Retinal pigment epithelial cell (primary cell): ENCODE results near the gene LRPPRC.
"Not testable (repeated sequence)": the region's sequence is repeated elsewhere in the genome, so short reads cannot be mapped to it uniquely, and the experiment has no call there.

Experiments used
- DNase-seq: peaks from one replicate; pipeline ENCODE4 v3.0.0-alpha.2; 2010; ENCODE audit warnings: low read depth
- H3K4me3 ChIP-seq: 2 replicates; pipeline ENCODE4 v1.5.1; 2011; ENCODE audit warnings: mild to moderate bottlenecking, low read length, control low read depth, moderate library complexity
- TF ChIP-seq, protein P1 (sequence below): conservative IDR thresholded peaks from 2 replicates; pipeline ENCODE4 v1.5.1; 2011; ENCODE audit warnings: low read depth, low read length, control low read depth, inconsistent platforms

LRPPRC gene

DNA sequence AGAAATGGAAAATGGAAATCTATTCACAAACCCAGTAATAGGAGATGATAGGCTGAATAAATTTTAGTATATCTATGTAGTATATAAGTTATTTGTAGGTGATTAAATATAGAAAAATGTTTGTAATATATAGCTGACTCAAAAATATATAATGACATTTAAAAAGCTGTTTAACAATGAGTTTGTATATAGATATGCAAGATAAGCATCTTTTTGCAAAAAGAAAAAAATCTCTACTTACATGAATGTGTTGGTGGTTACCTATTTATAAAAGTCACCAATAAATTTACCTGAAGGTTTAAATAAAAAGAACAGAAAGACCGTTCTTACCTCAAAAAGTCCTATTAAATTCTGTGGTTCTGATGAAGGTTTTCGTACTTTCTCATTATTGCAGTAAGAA is 71.3 kb downstream of the LRPPRC start:
- no peak for DNase-seq
- TF ChIP-seq, protein P1, sequence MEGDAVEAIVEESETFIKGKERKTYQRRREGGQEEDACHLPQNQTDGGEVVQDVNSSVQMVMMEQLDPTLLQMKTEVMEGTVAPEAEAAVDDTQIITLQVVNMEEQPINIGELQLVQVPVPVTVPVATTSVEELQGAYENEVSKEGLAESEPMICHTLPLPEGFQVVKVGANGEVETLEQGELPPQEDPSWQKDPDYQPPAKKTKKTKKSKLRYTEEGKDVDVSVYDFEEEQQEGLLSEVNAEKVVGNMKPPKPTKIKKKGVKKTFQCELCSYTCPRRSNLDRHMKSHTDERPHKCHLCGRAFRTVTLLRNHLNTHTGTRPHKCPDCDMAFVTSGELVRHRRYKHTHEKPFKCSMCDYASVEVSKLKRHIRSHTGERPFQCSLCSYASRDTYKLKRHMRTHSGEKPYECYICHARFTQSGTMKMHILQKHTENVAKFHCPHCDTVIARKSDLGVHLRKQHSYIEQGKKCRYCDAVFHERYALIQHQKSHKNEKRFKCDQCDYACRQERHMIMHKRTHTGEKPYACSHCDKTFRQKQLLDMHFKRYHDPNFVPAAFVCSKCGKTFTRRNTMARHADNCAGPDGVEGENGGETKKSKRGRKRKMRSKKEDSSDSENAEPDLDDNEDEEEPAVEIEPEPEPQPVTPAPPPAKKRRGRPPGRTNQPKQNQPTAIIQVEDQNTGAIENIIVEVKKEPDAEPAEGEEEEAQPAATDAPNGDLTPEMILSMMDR: no peak
- no peak overlapping the region for H3K4me3 ChIP-seq

DNA sequence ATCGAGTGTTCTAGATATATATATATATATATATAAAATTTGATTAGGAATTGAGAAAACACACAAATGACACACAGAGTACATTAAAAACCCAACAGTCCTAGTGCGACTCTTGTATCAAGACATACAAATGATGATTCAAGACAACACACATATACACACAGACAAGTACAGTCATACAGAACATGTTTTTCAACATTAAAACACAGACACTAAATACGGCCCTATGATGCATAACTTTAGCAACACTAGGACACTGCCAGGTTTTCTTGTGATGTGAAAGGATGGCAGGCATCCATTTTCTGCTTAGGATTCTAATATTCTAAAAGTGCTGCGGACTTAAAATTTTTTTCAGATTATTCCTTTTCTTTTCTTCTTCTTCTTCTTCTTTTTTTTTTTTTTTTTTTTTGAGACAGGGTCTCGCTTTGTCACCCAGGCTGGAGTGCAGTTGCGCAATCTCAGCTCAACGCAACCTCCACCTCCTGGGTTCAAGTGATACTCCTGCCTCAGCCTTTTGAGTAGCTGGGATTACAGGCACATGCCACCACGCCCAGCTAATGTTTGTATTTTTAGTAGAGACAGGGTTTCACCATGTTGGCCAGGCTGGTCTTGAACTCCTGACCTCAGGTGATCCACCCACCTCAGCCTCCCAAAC is 84.5 kb downstream of the LRPPRC start:
- not testable (repeated sequence) for H3K4me3 ChIP-seq, DNase-seq

DNA sequence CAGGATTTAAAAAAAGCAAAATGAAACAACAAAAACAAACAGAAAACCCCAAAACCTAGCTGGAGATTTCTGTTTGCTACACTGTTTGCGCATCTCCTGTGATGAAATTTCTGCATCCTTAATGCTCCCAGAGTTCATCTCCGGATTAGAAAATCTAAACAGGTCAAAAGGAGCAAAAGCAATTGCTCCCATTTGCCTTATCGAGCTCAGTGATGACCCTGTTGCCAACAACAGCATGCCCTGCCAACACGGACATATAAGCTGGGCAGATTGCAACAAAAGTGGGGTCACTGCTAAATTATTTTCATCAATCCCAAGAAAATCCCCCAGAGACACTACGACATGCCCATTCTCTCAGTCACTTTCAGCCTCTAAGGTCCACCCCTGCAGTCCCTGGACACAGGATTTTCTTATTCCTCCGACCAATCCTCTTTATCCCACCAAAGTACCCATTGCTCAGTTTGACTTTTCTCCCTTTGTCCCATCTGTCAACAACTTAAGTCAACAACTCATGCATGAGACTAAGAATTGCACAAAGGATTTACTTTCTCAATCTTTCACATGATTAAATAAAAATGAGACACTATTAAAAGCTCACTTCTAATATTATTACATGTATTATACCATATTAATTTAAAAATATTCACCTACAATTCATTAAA is 89.2 kb downstream of the LRPPRC start:
- no peak overlapping the region for H3K4me3 ChIP-seq
- TF ChIP-seq, protein P1: no peak
- DNase-seq: no peak

DNA sequence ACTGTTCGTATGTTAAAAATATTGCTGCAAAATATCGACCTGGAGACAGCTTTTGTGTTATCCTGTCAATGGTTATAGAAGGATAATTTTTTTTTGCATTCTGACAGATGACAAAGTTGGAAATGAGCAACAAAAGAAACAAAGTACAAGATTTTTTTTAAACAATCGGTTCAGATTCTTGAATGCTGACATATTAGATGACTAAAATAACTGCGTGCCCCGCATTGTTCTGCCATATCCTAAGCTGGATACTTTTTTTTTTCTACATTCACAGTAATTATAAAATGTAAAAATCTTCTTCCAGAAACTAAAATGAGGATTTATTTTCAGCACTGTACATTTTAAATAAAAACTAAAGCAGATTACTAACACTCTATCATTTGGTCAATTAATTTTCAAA is 89.9 kb downstream of the LRPPRC start:
- TF ChIP-seq, protein P1: no peak
- no peak overlapping the region for H3K4me3 ChIP-seq
- no peak for DNase-seq

DNA sequence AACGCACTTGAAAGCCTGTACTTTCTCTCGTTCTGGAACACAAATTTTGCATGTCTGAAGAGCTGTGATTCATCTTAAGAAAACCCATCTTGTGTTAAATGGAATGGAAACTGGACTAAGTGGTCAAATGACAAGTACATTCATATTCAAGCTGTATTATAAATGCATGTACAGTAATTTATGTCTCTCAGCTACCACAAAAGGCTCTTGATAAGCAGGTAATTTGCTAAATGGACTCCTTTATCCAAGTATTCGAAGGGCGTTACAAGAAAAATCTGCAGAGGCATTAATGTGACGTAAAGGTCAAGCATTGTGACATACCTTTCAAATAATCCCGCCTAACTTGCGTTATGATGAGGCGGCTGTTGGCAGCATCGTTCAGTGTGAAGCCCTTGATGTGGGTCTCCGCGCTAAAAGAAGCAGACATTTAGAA is 90.4 kb downstream of the LRPPRC start:
- peak; percentile 4 for DNase-seq
- TF ChIP-seq, protein P1: no peak
- no peak overlapping the region for H3K4me3 ChIP-seq

DNA sequence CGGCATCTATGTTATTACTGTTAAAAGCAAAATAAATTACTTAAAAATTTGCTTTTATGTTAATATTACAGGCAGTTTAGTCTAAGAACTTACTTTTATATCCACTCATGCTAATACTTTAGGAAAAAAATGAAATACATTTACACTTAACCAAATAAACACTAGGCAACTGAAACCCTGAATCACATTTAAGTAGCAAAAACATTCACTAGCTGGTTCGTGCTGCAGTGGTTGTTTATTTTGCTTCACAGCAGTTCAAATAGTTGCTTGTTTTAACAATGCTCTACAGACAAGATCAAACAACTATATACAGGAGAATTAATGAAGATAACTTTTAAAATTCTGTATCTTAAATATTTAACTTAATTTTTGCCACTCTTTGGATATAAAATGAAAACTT is 96.2 kb downstream of the LRPPRC start:
- DNase-seq: no peak
- H3K4me3 ChIP-seq: no peak overlapping the region
- TF ChIP-seq, protein P1: no peak

DNA sequence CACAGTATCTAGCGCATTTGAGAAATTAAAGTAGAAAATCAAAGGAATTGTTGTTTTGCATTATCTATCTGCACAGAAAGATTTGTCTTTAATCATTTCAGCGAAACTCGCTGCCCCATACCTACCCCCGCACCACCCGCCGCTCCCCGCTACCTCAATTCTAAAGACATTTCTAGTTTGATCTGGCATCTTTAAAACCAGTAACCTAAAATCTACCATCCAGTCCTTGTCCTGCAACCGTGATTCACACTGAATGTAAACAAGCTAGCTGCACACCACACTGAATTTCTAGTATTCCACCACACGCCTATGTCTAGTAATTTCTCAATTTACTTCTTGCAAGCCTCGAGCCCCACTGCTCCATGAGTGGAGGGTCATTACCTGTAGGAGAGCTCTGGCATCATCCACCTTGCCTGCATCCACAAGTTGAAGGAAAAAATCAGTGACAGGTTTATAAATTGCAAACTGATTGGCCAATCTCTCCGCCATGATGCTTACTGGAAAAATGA is 96.9 kb downstream of the LRPPRC start:
- DNase-seq: no peak
- TF ChIP-seq, protein P1: no peak
- H3K4me3 ChIP-seq: no peak overlapping the region
